ENCODE measurements around the gene ZNF543.

ZNF543 gene

DNA sequence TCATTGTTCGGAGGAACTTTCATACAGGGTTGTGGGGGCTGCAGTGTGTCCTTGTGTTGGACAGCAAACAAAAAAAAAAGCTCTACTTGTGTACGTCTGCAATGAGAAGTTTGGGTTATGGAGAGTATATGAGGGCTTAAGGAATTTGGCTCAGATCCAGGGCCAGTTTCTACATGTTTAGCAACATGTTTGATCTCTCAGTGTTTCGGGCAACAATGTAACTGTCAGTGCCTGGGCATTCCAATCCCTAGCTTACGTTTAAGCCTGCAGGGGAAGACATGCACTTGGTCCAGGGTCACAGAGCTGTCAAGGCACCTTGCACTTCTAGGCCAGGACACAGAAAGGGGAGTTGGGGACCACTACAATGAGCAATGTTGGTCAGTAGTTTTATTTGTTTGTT lies 13.9 kb downstream of the ZNF543 start:
- no peaks in the 10 kb centered on the region for H3F3A ChIP-seq (ENCODE audit: control insufficient read depth, insufficient read depth)
- no peaks in the 10 kb centered on the region for H3K27me3 ChIP-seq (ENCODE audit: control insufficient read depth, low read length)
- no peaks in the 10 kb centered on the region for H3K9me2 ChIP-seq (replicated peaks; ENCODE audit: control insufficient read depth, low read length)
- H3K9me3 ChIP-seq (ENCODE audit: control insufficient read depth, insufficient read depth, low read length) = peaks cover 12% of the 10 kb centered on the region; the same call in 1 of the 2 replicates
- no peak for TF ChIP-seq CTCF (IDR thresholded peaks at IDR 0.05; ENCODE audit: low read depth, low read length, poor library complexity, severe bottlenecking)
- no peak for TF ChIP-seq EZH2phosphoT487 (IDR thresholded peaks at IDR 0.05; ENCODE audit: borderline replicate concordance, low read length)
- no peak overlapping the region for H3K4me2 ChIP-seq (ENCODE audit: low read length)
- H3K79me2 ChIP-seq (ENCODE audit: control insufficient read depth, low read length) = no peaks in the 10 kb centered on the region
- no peaks in the 10 kb centered on the region for H3K4me1 ChIP-seq (ENCODE audit: control insufficient read depth, low read length)
- H3K4me3 ChIP-seq (ENCODE audit: low read length) = no peak overlapping the region
- no peaks in the 10 kb centered on the region for H4K20me1 ChIP-seq (ENCODE audit: control insufficient read depth, insufficient read depth, low read depth, low read length)
- no peak overlapping the region for H3K27ac ChIP-seq (ENCODE audit: low read depth, low read length)
- H3K36me3 ChIP-seq (ENCODE audit: control insufficient read depth, low read length) = no peaks in the 10 kb centered on the region

- Histone ChIP-seq H3K27ac (ENCODE audit: low read depth, low read length) (no peak overlapping the region), H3K9me2 (replicated peaks; ENCODE audit: control insufficient read depth, low read length) (no peaks in the 10 kb centered on the region), H3K4me2 (ENCODE audit: low read length) (no peak overlapping the region), H3K79me2 (ENCODE audit: control insufficient read depth, low read length) (no peaks in the 10 kb centered on the region), H3F3A (ENCODE audit: control insufficient read depth, insufficient read depth) (no peaks in the 10 kb centered on the region), H4K20me1 (ENCODE audit: control insufficient read depth, insufficient read depth, low read depth, low read length) (no peaks in the 10 kb centered on the region), H3K4me3 (ENCODE audit: low read length) (no peak overlapping the region), H3K27me3 (ENCODE audit: control insufficient read depth, low read length) (no peaks in the 10 kb centered on the region), H3K9me3 (ENCODE audit: control insufficient read depth, insufficient read depth, low read length) (peaks cover 10% of the 10 kb centered on the region; the same call in 1 of the 2 replicates), H3K36me3 (ENCODE audit: control insufficient read depth, low read length) (no peaks in the 10 kb centered on the region), H3K4me1 (ENCODE audit: control insufficient read depth, low read length) (no peaks in the 10 kb centered on the region)
- no peak for TF ChIP-seq EZH2phosphoT487 (IDR thresholded peaks at IDR 0.05; ENCODE audit: borderline replicate concordance, low read length)
- no peak for TF ChIP-seq CTCF (IDR thresholded peaks at IDR 0.05; ENCODE audit: low read depth, low read length, poor library complexity, severe bottlenecking)
Observed at GRCh38 chr19:57338877-57339276, 18.6 kb downstream of the ZNF543 start.

GRCh38 chr19:57342582-57342981 lies 22.3 kb downstream of the ZNF543 start:
- no peaks in the 10 kb centered on the region for H4K20me1 ChIP-seq (ENCODE audit: control insufficient read depth, insufficient read depth, low read depth, low read length)
- no peak overlapping the region for H3K4me3 ChIP-seq (ENCODE audit: low read length)
- no peaks in the 10 kb centered on the region for H3F3A ChIP-seq (ENCODE audit: control insufficient read depth, insufficient read depth)
- H3K4me1 ChIP-seq (ENCODE audit: control insufficient read depth, low read length) = no peaks in the 10 kb centered on the region
- H3K4me2 ChIP-seq (ENCODE audit: low read length) = no peak overlapping the region
- H3K9me3 ChIP-seq (ENCODE audit: control insufficient read depth, insufficient read depth, low read length) = peaks cover 4% of the 10 kb centered on the region; the same call in 1 of the 2 replicates
- no peaks in the 10 kb centered on the region for H3K9me2 ChIP-seq (replicated peaks; ENCODE audit: control insufficient read depth, low read length)
- H3K36me3 ChIP-seq (ENCODE audit: control insufficient read depth, low read length) = no peaks in the 10 kb centered on the region
- TF ChIP-seq EZH2phosphoT487 (IDR thresholded peaks at IDR 0.05; ENCODE audit: borderline replicate concordance, low read length) = no peak
- TF ChIP-seq CTCF (IDR thresholded peaks at IDR 0.05; ENCODE audit: low read depth, low read length, poor library complexity, severe bottlenecking) = no peak
- H3K27me3 ChIP-seq (ENCODE audit: control insufficient read depth, low read length) = no peaks in the 10 kb centered on the region
- H3K27ac ChIP-seq (ENCODE audit: low read depth, low read length) = no peak overlapping the region
- H3K79me2 ChIP-seq (ENCODE audit: control insufficient read depth, low read length) = no peaks in the 10 kb centered on the region

Data from DOHH2 (cell line).